HUDEP-2 (cell line): ENCODE measurements around the gene NAAA.
"Not testable (repeated sequence)": the region's sequence is repeated elsewhere in the genome, so short reads cannot be mapped to it uniquely, and the experiment has no call there.

Source experiments
- DNase-seq, 76 experiments: peaks; one replicate each; lab custom pipeline; 2025; ENCODE audit not compliant: unreplicated experiment in 76 of 76; lab: John Stamatoyannopoulos, UW

The NAAA gene

DNA sequence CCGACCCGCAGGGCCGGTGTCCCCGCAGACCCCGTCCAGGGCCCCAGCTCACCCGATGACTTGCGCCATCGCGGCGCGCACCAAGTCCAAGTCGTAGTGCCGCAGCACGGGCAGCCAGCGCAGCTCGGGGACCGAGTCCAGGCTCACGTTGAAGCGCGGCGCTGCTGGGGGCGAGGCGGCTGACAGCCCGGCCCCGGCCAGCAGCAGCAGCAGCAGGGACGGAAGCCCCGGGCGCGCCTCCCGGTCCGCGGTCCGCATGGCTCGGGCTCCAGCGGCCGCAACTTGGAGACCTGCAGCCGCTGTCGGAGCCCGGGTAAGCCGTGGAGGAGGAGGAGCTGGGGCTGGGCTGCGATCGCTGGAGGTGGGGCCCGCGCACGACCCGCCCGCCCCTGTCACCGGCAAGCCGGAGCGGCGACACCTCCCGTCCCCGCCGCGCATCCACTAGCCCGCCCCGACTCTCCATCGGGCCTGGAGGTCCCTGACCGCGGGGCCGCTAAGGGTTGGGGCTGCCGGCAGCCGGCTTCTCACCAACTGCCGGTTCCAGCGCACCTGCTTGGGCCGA, at the start of gene NAAA:
NAAA (minus strand) TSS at position 322 of the 562 bp plus-strand sequence; CDS start at position 258, 64 bp downstream.
- DNase-seq = peak in 66 of 76 experiments; percentile 2 to 70 (median 39)

DNA sequence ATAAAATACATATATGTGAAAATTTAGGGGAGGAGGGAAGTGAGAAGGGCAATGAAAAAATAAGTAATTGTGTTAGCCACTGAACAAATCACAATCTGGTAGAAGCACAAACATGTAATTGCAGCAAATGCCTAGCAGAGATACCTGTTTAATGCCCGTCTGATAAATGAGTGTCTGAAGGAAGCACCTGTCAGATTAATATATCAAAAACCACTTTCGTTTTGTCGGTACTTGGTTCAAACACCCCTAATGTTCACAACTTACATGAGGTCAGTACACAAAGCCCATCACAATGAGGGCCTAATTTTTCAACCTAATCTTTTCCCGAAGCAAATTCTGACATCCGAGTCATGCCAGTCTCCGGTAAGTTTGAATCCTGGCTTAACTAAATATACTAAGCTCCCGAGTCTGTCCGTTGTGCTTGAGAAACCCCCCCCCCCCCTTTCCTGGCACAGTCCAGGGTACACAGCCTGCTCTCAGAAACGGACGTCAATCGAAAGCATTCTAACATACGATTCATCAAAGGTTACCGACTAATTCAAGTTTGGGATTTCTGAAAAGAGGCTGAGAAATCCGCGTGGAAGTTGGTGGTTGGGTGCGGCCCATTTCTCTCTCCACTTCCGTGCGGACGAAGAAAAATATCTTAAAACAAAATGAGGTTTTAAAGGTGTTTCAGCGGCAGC, 49.2 kb upstream of the NAAA start:
- DNase-seq = no peak

DNA sequence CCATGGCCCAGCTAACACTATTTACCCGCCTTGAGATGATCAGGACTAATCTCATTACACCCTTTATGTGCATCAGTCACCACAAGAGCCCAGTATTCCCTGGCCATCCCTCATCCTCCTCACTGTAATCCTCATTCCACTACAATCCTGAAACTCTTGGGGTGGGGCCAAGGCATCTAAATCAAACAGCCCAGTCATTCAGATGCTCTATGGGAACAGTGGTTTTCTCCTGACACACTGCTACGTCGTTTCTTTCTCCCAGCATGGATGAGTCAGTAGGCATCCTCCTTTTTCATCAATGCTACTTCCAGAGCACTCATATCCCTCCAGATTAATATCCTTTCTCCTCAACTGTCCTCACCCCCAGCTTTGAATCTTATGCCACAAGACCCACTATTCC, 44.3 kb upstream of the NAAA start:
- DNase-seq = no peak

DNA sequence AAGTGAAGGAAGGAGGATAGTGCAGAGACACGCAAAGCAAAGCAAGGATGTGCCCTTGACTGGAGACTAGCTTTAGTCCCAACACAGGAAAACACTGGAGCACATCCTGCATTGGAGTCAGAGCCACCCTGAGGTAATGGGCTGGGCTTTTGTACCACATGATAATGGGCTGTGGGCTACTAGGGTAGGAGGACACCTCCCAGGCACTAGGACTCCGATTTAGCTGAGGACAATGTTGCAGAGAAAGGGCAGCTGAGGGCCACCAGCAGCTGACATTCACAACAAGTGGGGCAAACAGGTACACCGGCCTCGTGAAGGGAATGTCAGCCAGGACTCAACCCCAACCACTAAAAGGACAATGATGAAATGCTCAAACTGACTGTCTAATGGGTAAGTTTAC, 39.8 kb upstream of the NAAA start:
- DNase-seq = no peak

DNA sequence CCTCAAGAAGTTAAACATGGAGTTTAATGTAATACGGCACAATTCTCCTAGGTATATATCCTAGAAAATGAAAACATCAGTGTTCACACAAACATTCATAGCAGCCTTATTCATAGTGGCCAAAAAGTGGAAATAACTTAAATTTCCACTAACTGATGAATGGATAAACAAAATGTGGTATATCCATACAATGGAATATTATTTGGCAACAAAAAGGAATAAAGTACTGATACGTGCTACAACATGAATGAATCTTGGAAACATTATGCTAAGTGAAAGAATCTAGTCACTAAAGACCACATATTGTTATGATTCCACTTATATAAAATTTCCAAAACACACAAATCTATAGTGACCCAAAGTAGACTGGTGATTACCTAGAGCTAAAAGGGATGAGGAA, 35.4 kb upstream of the NAAA start:
- DNase-seq = no peak

DNA sequence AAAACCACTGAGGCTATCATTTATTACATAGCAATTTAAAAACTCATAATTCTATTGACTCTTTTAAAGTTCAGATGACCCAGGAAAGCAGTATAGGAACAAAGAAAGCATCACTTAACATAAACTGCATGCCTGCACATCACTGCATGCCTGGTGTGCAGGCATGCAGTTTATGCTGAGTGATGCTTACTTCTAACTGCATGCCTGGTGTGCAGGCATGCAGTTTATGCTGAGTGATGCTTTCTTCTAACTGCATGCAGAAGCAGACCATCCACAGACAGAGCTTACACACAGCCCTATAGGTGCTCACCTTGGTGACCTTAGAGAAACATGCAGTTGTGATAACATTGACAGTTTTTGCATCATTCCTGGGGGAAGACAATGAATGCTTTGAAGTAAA, 33.0 kb upstream of the NAAA start:
- no peak for DNase-seq

DNA sequence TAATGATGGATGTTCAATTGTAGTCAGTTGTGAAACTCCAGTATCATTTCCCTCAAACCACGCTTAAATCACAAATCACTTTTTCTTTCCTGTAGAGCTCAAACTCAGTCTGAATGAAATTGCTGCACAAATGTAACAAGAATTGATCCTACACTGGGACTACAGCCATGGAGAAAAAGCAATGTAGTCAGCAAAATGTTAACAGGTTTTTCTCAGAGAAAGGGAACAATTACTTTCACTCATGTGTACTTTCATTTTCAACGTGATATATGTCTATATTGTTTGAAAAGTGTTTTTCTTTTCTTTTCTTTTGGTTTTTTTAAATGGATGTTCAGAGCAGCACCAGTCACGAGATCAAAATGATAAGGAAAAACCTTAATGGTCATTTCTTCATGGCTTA, 27.3 kb upstream of the NAAA start:
- no peak for DNase-seq

DNA sequence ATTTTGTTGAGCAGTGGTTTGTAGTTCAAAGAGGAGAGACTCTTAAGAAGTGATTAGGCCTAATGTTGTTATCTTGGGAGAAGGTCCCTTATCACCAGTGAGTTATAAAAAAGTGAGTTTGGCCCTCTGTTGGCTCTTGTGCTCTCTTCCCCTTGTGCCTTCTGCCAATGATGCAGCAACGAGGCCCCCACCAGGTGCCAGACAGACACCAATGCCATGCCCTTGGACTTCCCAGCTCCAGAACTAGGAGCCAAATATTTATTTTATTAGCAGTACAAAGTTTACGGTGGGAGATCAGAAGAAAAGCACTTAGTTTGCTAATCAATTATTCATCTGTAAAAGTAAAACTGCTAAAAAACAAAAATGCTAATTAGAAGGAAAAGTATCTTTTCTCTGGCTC, 22.7 kb upstream of the NAAA start:
- DNase-seq = no peak

DNA sequence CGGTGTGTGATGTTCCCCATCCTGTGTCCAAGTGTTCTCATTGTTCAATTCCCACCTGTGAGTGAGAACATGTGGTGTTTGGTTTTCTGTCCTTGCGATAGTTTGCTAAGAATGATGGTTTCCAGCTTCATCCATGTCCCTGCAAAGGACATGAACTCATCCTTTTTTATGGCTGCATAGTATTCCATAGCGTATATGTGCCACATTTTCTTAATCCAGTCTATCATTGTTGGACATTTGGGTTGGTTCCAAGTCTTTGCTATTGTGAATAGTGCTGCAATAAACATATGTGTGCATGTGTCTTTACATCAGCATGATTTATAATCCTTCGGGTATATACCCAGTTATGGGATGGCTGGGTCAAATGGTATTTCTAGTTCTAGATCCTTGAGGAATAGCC, 21.3 kb upstream of the NAAA start:
- not testable (repeated sequence) for DNase-seq

DNA sequence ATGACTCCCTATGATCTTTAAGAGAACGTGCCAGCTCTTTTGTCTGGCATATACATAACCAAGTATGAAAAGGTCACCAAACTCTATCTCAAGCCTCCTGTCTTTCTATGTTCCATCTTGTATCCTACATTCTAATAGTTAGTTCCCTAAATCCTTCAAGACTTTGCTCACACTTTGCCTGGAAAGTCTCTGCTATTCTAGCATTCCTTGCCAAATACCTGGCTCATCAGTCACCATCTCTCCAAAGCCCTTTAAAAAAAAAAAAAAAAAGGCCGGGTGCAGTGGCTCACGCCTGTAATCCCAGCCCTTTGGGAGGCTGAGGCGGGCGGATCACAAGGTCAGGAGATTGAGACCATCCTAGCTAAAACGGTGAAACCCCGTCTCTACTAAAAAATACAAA, 17.7 kb upstream of the NAAA start:
- DNase-seq = not testable (repeated sequence)

DNA sequence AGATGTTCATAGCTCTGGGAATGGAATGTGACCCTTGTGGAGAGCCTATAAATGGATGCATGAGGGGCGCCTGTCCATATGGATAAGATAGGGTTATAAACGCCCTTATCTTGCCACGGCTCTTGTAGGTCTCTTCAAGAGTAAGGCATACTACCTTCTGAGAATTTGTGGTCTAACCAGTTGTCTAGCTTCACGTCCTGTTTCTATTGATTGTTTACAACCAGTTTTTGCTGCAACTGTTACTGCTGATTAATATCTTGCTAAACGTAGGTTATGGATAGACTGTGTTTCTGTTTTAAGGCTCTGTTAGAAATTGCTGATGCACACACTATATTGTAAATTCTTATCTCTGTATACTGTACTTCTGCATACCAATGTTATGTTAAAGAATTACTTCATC, 14.0 kb upstream of the NAAA start:
- not testable (repeated sequence) for DNase-seq

DNA sequence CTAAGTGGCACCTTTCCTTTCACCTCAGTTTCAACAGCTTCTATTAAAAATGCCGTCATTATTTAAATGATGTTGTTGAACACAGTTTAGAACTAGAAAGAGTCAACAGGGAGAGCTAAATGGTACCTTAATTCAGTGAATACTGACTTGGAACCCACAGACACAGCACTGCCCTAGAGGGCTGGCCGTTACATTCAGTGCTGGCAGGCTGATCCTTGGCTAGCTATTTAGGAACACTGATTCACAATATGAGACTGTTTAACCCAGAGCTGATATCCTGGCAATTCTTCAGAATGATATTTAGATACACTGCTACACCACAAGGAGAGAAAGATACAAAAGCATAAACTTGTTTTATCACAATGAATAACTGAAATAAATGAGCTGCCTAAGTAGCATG, 12.7 kb upstream of the NAAA start:
- DNase-seq = no peak

DNA sequence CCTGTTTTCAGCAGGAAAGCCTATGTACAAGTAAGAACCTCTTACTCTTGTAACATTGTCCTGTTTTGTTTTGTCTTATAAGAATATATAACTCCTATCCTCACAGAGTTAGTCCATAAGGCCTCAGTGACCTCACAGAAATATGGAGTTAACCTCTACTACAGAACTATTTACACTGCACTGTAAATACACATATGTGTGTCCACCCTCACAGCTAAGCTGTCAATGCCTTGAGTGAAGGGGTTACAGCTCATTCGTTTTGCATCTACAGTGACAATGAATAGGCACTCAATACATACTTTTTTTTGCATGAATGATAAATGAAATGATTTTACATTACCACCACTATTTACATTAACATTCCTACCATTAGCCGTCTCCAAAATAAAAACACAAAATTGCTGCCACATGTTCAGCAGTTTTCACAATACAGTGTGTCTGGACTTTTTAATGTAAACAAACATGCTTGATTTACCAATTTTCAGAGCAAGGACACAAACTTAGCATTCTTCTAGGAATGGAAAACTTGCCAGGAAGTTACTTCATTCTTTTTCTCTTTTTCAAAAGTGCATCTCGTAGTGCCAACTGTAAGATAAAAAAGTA, 9.5 kb upstream of the NAAA start:
- DNase-seq = no peak

DNA sequence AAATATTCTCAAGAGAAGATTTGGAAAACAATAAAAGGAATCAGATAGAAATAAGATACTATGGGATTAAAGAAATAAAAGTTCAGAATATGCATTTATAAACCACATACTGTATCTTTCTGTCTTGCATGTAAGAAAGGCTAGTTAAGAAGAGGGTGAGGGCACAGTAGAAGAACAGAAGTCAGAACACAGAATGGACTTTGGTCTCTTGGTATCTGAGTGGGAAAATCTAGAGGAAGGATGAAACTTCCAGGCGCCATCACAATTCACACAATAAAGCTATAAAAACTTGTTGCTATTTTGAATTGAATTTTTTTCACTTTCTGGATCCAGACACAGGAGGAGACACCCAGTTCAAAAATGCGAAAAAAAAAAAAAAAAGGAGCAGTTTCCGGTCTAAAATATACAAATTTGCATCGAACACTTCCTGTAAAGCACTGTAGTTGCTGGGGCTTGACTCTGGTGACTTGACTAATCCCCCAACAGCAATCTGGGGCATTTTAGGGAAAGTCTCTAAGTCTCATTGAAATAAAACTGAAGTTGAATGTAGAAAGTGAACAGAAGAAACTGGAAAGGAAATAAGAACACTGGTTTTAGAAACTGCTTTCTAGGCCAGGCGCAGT, 8.1 kb upstream of the NAAA start:
- DNase-seq = no peak

DNA sequence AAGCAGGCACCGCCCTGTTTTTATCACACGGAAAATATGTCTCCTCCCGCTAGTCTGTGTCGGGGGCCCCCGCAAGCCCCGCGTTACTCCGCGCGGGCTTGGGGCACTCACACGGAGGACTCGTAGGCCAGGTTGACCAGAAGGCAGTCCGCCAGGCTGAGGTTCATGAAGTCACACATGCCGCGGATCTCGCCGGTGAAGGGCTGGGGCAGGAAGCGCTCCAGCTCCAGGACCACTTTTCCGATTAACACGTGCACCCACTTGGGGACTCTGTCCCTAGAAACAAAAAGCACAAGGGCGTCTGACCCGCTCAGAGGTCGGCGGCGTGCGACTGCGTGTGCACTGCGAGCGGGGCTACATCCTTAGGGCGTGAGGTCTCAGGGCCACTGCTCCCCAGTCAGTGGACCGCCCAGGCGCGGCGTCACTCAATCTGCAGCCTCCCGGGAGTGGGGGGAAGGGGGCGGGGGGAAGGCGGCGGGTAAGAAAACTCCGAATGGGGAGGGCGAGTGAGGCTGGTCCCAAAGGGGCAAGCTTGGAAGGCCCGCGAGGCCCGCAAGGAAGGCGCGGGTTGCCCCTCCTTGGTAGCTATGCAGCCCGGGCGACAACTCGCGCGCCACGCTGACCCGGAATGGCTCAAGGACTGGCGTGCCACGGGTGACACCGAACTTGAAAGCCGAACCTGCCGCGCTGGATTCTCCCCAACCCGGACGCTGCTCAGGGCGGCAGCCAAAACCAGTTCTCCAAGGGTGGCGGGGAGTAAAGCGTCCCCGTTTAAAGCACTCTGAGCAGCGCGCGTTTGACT, 722 bp downstream of the NAAA start:
- DNase-seq = peak in 63 of 76 experiments; percentile 0 to 71 (median 29)

DNA sequence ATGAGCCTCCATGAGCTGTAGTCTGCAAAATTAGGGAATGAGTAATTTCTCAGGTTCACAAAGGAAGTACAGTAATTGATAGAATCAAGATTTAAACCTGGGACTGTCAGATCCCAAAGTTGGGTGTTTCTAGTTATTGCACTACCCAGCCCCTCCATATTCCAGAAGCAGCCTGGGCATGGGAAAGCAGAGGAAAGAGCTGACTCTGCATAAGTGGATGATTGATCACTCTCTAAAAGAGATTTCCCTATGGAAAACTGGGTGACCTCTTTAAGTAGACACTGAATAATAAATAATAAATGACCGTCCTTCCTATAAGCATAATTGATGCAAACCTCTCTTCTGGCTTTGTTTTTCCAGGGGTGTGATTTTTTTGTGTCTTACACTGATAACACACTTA, 5.2 kb downstream of the NAAA start:
- no peak for DNase-seq

DNA sequence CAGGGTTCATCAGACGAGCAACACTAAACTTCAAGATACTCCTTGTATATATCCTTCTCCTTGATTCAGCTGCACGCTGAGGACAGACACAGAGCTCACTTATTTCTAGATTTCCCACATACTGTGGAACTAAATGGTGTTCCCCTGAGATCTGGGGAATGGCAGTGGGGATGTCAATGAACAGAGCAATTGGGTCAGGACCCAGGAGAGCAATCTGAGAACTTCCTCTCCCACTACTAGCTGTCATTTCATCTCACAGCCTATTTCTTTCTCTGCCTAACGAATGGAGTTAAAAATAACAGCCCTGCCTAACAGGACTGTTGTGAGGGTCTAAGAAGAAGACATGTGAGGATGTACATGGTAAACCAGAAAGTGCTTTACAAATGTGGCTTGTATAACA, 10.7 kb downstream of the NAAA start:
- no peak for DNase-seq

DNA sequence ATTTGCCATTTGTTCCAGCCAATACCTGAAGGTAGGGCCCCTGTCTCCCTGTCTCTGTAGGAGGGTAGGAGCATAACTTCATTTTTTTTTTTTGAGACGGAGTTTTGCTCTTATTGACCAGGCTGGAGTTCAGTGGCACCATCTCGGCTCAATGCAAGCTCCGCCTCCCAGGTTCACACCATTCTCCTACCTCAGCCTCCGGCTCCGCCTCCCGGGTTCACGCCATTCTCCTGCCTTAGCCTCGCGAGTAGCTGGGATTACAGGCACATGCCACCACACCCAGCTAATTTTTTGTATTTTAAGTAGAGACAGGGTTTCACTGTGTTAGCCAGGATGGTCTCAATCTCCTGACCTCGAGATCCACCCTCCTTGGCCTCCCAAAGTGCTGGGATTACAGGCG, 15.9 kb downstream of the NAAA start:
- DNase-seq = not testable (repeated sequence)

DNA sequence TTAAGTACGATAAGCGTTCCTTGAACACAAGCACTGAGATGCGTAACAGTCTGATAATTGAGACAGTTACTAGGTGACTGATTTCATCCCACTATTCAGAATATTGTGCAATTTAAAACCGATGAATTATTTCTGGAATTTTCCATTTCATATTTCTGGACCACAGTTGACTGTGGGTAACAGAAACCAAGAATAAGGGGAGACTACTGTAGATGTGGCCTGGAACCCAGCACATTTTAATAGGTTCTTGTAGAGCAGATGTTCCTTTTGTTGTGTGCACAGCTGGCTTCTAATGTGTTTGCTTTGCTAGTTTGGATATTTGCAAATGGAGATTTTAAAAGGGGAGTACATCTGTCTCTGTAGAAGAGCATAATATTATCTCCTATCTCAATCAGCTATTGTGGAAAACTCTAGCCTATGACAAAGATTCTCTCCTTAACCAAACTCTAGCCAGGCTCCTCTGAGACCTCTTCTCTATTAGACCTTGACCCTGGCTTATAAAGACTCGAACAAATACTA, 16.4 kb downstream of the NAAA start:
- DNase-seq = no peak

DNA sequence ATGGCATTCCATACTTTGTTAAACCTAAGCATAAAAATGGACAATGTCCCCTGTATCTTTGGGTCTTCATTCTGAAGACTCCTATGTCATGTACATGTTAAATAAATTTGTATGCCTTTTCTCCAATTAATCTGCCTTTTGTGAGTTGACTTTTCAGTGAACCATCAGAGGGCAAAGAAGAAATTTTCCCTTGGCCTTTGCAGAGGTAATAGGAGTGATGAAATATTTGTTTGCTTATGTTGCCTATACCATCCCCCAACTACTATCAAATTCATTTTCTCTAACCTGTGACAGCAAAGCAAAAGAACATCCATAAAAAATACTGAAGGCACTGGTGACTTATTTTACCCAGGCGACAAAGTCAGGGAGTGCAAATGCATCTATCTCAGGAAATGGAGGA, 18.2 kb downstream of the NAAA start:
- DNase-seq = no peak

DNA sequence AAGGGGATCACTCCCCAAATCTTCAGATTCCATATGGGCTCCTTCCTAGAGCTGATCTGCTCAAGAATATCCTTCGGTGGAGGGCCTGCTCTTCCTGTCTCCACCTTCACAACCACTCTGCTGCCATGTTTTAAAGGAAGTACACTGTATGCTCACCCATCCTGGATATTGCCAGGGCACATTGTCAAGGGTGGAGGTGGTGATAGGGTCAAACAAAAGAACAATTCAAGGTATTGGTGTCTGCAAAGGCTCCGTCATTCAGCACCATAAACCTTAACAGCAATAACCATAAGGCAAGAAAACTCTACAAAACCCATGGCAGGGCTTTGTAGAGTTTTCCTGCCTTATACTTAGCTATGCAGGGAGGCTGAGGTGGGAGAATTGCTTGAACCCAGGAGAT, 18.9 kb downstream of the NAAA start:
- DNase-seq = no peak
